ENCODE measurements around the gene FILIP1L. TPM values are rescaled to one million over a fixed set of nuclear protein-coding genes. Genes with fewer than 3 reads are reported as not detected.

Gene FILIP1L
- total RNA-seq = 4.4 and 8.0 TPM in 2 replicates

GRCh38 chr3:100114413-100115030, at the start of gene FILIP1L:
Gene FILIP1L (minus strand): TSS chr3:100114501.

GRCh38 chr3:99817437-99818240, 296.7 kb downstream of the FILIP1L start, which contains the start of gene CMSS1:
Gene CMSS1 (plus strand): TSS chr3:99817862.

Other genes starting within 250 kb of the FILIP1L start
- gene TBC1D23, start 146.5 kb upstream of the FILIP1L start, total RNA-seq = 21.9 and 29.9 TPM in 2 replicates
- 41.6 and 49.3 TPM in 2 replicates for gene NIT2, start 220.3 kb upstream of the FILIP1L start, total RNA-seq

Data from hair follicular keratinocyte (primary cell).